ENCODE results near the gene SEMA3G. TPM values are rescaled to one million over a fixed set of nuclear protein-coding genes. Genes with fewer than 3 reads are reported as not detected.

The SEMA3G gene
- total and polyA plus RNA-seq, 2 experiments from 2014 or later, result 0.47 to 2.5 TPM

- Histone ChIP-seq H4K20me1 (replicated peaks; ENCODE audit: insufficient read depth) (peaks cover 12% of the 10 kb centered on the region), H3K27ac (ENCODE audit: low read depth) (no peak overlapping the region), H3K36me3 (ENCODE audit: insufficient read depth) (peaks cover 21% of the 10 kb centered on the region), H3F3A (replicated peaks; ENCODE audit: low read depth) (0 out of 2 replicates have a peak, but pooled peaks cover 7% of the 10 kb centered on the region), H3K4me1 (ENCODE audit: insufficient read depth) (no peaks in the 10 kb centered on the region), H3K4me3 (no peak overlapping the region), H3K27me3 (ENCODE audit: insufficient read depth) (no peaks in the 10 kb centered on the region), H2AFZ (no peak overlapping the region), H3K9me2 (ENCODE audit: insufficient read depth) (no peaks in the 10 kb centered on the region), H3K4me2 (no peak overlapping the region), H3K79me2 (replicated peaks; ENCODE audit: insufficient read depth) (no peaks in the 10 kb centered on the region; the same call in 1 of the 2 replicates)
- H3K27ac Mint-ChIP-seq, result no peak overlapping the region
- peaks cover 6% of the 10 kb centered on the region for H3K27me3 Mint-ChIP-seq (ENCODE audit: insufficient read depth, low read depth, poor library complexity)
- TF ChIP-seq CTCF (conservative IDR thresholded peaks at IDR 0.05; ENCODE audit: low read depth in 2 of 2), result no peak
- TF ChIP-seq REST (IDR thresholded peaks at IDR 0.05; ENCODE audit: unreplicated experiment), result no peak
- TF ChIP-seq NANOG (IDR thresholded peaks at IDR 0.05; ENCODE audit: borderline replicate concordance), result no peak
- no peak for TF ChIP-seq STAT1 (IDR thresholded peaks at IDR 0.05; ENCODE audit: unreplicated experiment)
- TF ChIP-seq, protein P1, sequence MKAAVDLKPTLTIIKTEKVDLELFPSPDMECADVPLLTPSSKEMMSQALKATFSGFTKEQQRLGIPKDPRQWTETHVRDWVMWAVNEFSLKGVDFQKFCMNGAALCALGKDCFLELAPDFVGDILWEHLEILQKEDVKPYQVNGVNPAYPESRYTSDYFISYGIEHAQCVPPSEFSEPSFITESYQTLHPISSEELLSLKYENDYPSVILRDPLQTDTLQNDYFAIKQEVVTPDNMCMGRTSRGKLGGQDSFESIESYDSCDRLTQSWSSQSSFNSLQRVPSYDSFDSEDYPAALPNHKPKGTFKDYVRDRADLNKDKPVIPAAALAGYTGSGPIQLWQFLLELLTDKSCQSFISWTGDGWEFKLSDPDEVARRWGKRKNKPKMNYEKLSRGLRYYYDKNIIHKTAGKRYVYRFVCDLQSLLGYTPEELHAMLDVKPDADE (IDR thresholded peaks at IDR 0.05), result no peak
- no peak for TF ChIP-seq ZNF331 (CRISPR knock-in tag; IDR thresholded peaks at IDR 0.05; ENCODE audit: low read depth)
- TF ChIP-seq, protein P2, sequence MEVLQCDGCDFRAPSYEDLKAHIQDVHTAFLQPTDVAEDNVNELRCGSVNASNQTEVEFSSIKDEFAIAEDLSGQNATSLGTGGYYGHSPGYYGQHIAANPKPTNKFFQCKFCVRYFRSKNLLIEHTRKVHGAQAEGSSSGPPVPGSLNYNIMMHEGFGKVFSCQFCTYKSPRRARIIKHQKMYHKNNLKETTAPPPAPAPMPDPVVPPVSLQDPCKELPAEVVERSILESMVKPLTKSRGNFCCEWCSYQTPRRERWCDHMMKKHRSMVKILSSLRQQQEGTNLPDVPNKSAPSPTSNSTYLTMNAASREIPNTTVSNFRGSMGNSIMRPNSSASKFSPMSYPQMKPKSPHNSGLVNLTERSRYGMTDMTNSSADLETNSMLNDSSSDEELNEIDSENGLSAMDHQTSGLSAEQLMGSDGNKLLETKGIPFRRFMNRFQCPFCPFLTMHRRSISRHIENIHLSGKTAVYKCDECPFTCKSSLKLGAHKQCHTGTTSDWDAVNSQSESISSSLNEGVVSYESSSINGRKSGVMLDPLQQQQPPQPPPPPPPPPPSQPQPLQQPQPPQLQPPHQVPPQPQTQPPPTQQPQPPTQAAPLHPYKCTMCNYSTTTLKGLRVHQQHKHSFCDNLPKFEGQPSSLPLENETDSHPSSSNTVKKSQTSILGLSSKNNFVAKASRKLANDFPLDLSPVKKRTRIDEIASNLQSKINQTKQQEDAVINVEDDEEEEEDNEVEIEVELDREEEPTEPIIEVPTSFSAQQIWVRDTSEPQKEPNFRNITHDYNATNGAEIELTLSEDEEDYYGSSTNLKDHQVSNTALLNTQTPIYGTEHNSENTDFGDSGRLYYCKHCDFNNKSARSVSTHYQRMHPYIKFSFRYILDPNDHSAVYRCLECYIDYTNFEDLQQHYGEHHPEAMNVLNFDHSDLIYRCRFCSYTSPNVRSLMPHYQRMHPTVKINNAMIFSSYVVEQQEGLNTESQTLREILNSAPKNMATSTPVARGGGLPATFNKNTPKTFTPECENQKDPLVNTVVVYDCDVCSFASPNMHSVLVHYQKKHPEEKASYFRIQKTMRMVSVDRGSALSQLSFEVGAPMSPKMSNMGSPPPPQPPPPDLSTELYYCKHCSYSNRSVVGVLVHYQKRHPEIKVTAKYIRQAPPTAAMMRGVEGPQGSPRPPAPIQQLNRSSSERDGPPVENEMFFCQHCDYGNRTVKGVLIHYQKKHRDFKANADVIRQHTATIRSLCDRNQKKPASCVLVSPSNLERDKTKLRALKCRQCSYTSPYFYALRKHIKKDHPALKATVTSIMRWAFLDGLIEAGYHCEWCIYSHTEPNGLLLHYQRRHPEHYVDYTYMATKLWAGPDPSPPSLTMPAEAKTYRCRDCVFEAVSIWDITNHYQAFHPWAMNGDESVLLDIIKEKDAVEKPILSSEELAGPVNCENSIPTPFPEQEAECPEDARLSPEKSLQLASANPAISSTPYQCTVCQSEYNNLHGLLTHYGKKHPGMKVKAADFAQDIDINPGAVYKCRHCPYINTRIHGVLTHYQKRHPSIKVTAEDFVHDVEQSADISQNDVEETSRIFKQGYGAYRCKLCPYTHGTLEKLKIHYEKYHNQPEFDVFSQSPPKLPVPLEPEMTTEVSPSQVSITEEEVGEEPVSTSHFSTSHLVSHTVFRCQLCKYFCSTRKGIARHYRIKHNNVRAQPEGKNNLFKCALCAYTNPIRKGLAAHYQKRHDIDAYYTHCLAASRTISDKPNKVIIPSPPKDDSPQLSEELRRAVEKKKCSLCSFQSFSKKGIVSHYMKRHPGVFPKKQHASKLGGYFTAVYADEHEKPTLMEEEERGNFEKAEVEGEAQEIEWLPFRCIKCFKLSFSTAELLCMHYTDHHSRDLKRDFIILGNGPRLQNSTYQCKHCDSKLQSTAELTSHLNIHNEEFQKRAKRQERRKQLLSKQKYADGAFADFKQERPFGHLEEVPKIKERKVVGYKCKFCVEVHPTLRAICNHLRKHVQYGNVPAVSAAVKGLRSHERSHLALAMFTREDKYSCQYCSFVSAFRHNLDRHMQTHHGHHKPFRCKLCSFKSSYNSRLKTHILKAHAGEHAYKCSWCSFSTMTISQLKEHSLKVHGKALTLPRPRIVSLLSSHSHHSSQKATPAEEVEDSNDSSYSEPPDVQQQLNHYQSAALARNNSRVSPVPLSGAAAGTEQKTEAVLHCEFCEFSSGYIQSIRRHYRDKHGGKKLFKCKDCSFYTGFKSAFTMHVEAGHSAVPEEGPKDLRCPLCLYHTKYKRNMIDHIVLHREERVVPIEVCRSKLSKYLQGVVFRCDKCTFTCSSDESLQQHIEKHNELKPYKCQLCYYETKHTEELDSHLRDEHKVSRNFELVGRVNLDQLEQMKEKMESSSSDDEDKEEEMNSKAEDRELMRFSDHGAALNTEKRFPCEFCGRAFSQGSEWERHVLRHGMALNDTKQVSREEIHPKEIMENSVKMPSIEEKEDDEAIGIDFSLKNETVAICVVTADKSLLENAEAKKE (CRISPR knock-in tag; IDR thresholded peaks at IDR 0.05), result no peak
- TF ChIP-seq ZNF114 (CRISPR knock-in tag; IDR thresholded peaks at IDR 0.05), result no peak
- TF ChIP-seq EZH2phosphoT487 (IDR thresholded peaks at IDR 0.05; ENCODE audit: unreplicated experiment), result no peak
- ATAC-seq (no peak), DNase-seq (ENCODE audit: low spot score) (no peak)
- peaks cover 76% of the 10 kb centered on the region for H3K36me3 Mint-ChIP-seq (ENCODE audit: low read depth)
- no peaks in the 10 kb centered on the region; the same call in 2 of the 3 replicates for H3K4me1 Mint-ChIP-seq
- H3K4me3 Mint-ChIP-seq, result no peak overlapping the region
- no peaks in the 10 kb centered on the region; the same call in 2 of the 3 replicates for H3K9me3 Mint-ChIP-seq
Observed at GRCh38 chr3:52479877-52480575, 35.1 kb upstream of the SEMA3G start.

Data from GM23338 (cell line).